PC-9 (cell line): ENCODE data around the gene CALN1. TPM values are rescaled to one million over a fixed set of nuclear protein-coding genes. Genes with fewer than 3 reads are reported as not detected.

Experiments
- BruUV-seq: library from RNA; stranded (reverse); fragments of 400-500 nt; replicated peaks from 2 replicates; lab custom pipeline; 2021; lab: Mats Ljungman, UMichigan
- CTCF ChIA-PET: fragments of 300-600 bp; sonication (Branson Sonifier 250); formaldehyde crosslinking; loops from one replicate; lab custom pipeline; 2022; ENCODE audit warnings: antibody characterized with exemption; lab: Charles Lee
- POLR2A ChIA-PET: fragments of 300-600 bp; sonication (Branson Sonifier 250); formaldehyde crosslinking; loops from one replicate; lab custom pipeline; 2022; ENCODE audit warnings: antibody characterized with exemption; ENCODE audit not compliant: unreplicated experiment; lab: Charles Lee
- DNase-seq, 2 experiments: peaks; one replicate each; pipeline versions ENCODE4 v3.0.0 to v3.0.0-alpha.2; 2015 to 2022; ENCODE audit warnings: mixed read lengths in 1 of 2
- H2AFZ ChIP-seq: fragments of 200-600 bp; sonication (generic); 2 replicates; pipeline ENCODE4 v1.8.1; 2017; ENCODE audit warnings: antibody characterized with exemption
- H3F3A ChIP-seq: fragments of 200-600 bp; sonication (generic); 2 replicates; pipeline ENCODE4 v1.8.1; 2017; ENCODE audit warnings: antibody characterized with exemption, mild to moderate bottlenecking, low read depth; ENCODE audit not compliant: insufficient read depth
- H3K27ac ChIP-seq: fragments of 200-600 bp; sonication (generic); 2 replicates; pipeline ENCODE4 v1.6.1; 2016; ENCODE audit warnings: mixed run types
- H3K27me3 ChIP-seq: fragments of 200-600 bp; sonication (generic); 2 replicates; pipeline ENCODE4 v1.6.1; 2016; ENCODE audit warnings: low read depth, mixed run types; ENCODE audit not compliant: insufficient read depth
- H3K36me3 ChIP-seq: fragments of 200-600 bp; sonication (generic); 2 replicates; pipeline ENCODE4 v1.6.1; 2016; ENCODE audit warnings: low read depth, mixed run types
- H3K4me1 ChIP-seq: fragments of 200-600 bp; sonication (generic); replicated peaks from 2 replicates; pipeline ENCODE4 v1.6.1; 2016; ENCODE audit warnings: mixed run types; ENCODE audit not compliant: insufficient read depth
- H3K4me2 ChIP-seq: fragments of 200-600 bp; sonication (generic); 2 replicates; pipeline ENCODE4 v1.6.1; 2017; ENCODE audit warnings: mixed run types
- H3K4me3 ChIP-seq: fragments of 200-600 bp; sonication (generic); 2 replicates; pipeline ENCODE4 v1.6.1; 2016; ENCODE audit warnings: mixed run types
- H3K79me2 ChIP-seq: fragments of 200-600 bp; sonication (generic); 2 replicates; pipeline ENCODE4 v1.6.1; 2017; ENCODE audit warnings: low read depth, mixed run types
- H3K9me2 ChIP-seq: fragments of 200-600 bp; sonication (generic); 2 replicates; pipeline ENCODE4 v1.8.1; 2017; ENCODE audit warnings: mild to moderate bottlenecking; ENCODE audit not compliant: insufficient read depth
- H3K9me3 ChIP-seq: fragments of 200-600 bp; sonication (generic); 2 replicates; pipeline ENCODE4 v1.8.1; 2016; ENCODE audit warnings: low read depth; ENCODE audit not compliant: insufficient read depth
- H4K20me1 ChIP-seq: fragments of 200-600 bp; sonication (generic); 2 replicates; pipeline ENCODE4 v1.8.1; 2017; ENCODE audit not compliant: insufficient read depth
- CTCF ChIP-seq: fragments of 200-600 bp; sonication (generic); conservative IDR thresholded peaks from 2 replicates; pipeline ENCODE4 v1.6.1; 2017; ENCODE audit warnings: mixed run types, antibody characterized with exemption, mild to moderate bottlenecking, moderate library complexity
- EZH2 ChIP-seq: fragments of 200-600 bp; sonication (generic); IDR thresholded peaks from 2 replicates; pipeline ENCODE4 v1.8.0; 2017; ENCODE audit warnings: antibody characterized with exemption, low read depth
- intact Hi-C: fragments of 100-400 bp; cut with micrococcal nuclease; formaldehyde crosslinking; loops from one replicate; pipeline ENCODE4 v1.10.0; 2022; ENCODE audit not compliant: unreplicated experiment
- total RNA-seq: library from RNA; stranded (reverse); gene quantifications from 2 replicates; pipeline ENCODE4 v1.2.3, GENCODE V29; 2021

Gene CALN1
- total RNA-seq, 1 experiment from 2014 or later: not detected

GRCh38 chr7:72003236-72003635 is 408.9 kb downstream of the CALN1 start:
- no peaks in the 10 kb centered on the region for H3F3A ChIP-seq
- H3K4me2 ChIP-seq: no peak overlapping the region
- no peaks in the 10 kb centered on the region for H3K9me2 ChIP-seq
- no TSS peak for BruUV-seq
- H3K4me3 ChIP-seq: no peak overlapping the region
- no peak overlapping the region for H3K27ac ChIP-seq
- DNase-seq: no peak
- no peaks in the 10 kb centered on the region for H3K27me3 ChIP-seq
- H2AFZ ChIP-seq: no peak overlapping the region
- no peaks in the 10 kb centered on the region for H3K36me3 ChIP-seq
- ChIA-PET POLR2A (no interaction called here), CTCF (no interaction called here)
- H3K9me3 ChIP-seq: no peaks in the 10 kb centered on the region
- H3K4me1 ChIP-seq: no peaks in the 10 kb centered on the region
- no peaks in the 10 kb centered on the region for H4K20me1 ChIP-seq
- intact Hi-C loops: no loop called here
- TF ChIP-seq CTCF: no peak
- no peaks in the 10 kb centered on the region for H3K79me2 ChIP-seq

- Histone ChIP-seq H3K4me1 (no peaks in the 10 kb centered on the region), H3K27ac (no peak overlapping the region), H3K9me3 (no peaks in the 10 kb centered on the region), H3K27me3 (no peaks in the 10 kb centered on the region), H3K79me2 (no peaks in the 10 kb centered on the region), H3K4me2 (no peak overlapping the region), H3K4me3 (no peak overlapping the region), H4K20me1 (no peaks in the 10 kb centered on the region), H3K9me2 (no peaks in the 10 kb centered on the region), H3F3A (no peaks in the 10 kb centered on the region), H3K36me3 (no peaks in the 10 kb centered on the region), H2AFZ (no peak overlapping the region)
- BruUV-seq: no TSS peak
- no peak for DNase-seq
- POLR2A ChIA-PET: no interaction called here
- intact Hi-C loops: no loop called here
- TF ChIP-seq EZH2 (no peak), CTCF (no peak)
- CTCF ChIA-PET: no interaction called here
Measured at GRCh38 chr7:71996141-71996540, 416.0 kb downstream of the CALN1 start.

GRCh38 chr7:71995111-71995510 is 417.0 kb downstream of the CALN1 start:
- CTCF ChIA-PET: no interaction called here
- no peak overlapping the region for H2AFZ ChIP-seq
- H3K9me3 ChIP-seq: no peaks in the 10 kb centered on the region
- no peak for DNase-seq
- no peaks in the 10 kb centered on the region for H4K20me1 ChIP-seq
- H3K9me2 ChIP-seq: no peaks in the 10 kb centered on the region
- no peaks in the 10 kb centered on the region for H3K36me3 ChIP-seq
- POLR2A ChIA-PET: interaction anchor here (0.5 kb wide), 1 partner anchor 1320 kb away, joined by 3 read pairs; no protein-coding TSS in a partner anchor
- intact Hi-C loops: no loop called here
- H3K4me1 ChIP-seq: no peaks in the 10 kb centered on the region
- H3K27ac ChIP-seq: no peak overlapping the region
- H3K4me3 ChIP-seq: no peak overlapping the region
- H3K4me2 ChIP-seq: no peak overlapping the region
- no peaks in the 10 kb centered on the region for H3K27me3 ChIP-seq
- no peaks in the 10 kb centered on the region for H3K79me2 ChIP-seq
- H3F3A ChIP-seq: no peaks in the 10 kb centered on the region
- TF ChIP-seq EZH2 (no peak), CTCF (no peak)
- no TSS peak for BruUV-seq
